Measurements from ENCODE around the gene CRIP1. TPM values are rescaled to one million over a fixed set of nuclear protein-coding genes. Genes with fewer than 3 reads are reported as not detected.

The CRIP1 gene
- total and polyA plus RNA-seq, 2 donors (not counting 1 experiment from before 2014, with no cell fraction given), result 210 to 563 TPM

DNA sequence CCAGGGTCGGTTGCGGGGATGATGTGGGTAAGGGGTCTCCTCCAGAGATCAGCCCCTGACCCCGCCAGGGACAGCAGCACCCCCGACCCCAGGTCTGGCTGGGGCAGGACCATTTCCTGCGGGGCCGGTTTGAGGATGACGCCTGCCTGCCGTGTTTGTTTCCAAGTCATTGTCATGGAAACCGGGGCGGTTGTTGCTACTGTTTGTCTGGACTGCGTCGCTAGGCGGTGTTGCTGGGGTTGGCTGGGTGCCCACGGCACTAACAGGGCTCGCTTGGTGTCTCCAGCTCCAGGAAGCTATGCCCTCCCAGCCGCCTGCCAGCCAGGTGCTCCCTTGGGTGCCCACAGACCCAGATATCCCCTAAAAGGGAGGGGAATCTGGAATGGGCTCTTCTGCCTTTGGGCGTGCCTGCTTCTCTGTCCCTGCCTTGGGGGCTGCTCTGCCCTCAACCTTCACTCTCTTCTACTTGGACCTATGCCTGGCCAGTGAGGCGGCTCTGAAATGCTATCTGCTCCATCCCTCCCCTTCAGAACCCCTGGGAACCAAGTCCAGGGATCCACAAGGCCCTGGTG, 4.7 kb upstream of the CRIP1 start:
- Histone ChIP-seq H3K9me3 (ENCODE audit: control extremely low read depth in 1 of 3, control insufficient read depth in 2 of 3, insufficient read depth in 1 of 3, low read length in 2 of 3) (peaks cover 0 to 16% (median 0%) of the 10 kb centered on the region in 3 donors), H4K20me1 (ENCODE audit: control insufficient read depth, insufficient read depth, low read length, poor library complexity, severe bottlenecking) (no peaks in the 10 kb centered on the region), H3K79me2 (ENCODE audit: control insufficient read depth, insufficient read depth, low read length) (no peaks in the 10 kb centered on the region), H3K36me3 (replicated peaks in 1 of 2; ENCODE audit: control extremely low read depth in 1 of 2, control insufficient read depth in 1 of 2, extremely low read depth in 1 of 2, insufficient read depth in 2 of 2, low read length in 1 of 2) (no peaks in the 10 kb centered on the region), H3K4me2 (replicated peaks; ENCODE audit: low read depth, low read length, poor library complexity, severe bottlenecking) (peak overlapping the region; percentile 100), H3K27me3 (replicated peaks in 1 of 4; ENCODE audit: control extremely low read depth in 1 of 4, control insufficient read depth in 3 of 4, insufficient read depth in 4 of 4, low read length in 3 of 4) (peaks cover 0 to 5% (median under 1%) of the 10 kb centered on the region in 4 experiments), H3K27ac (ENCODE audit: low read length in 2 of 2) (peak overlapping the region; percentile 93 to 99), H2AFZ (ENCODE audit: insufficient read depth, low read depth, low read length, poor library complexity, severe bottlenecking) (no peak overlapping the region), H3K4me1 (ENCODE audit: control insufficient read depth in 2 of 2, insufficient read depth in 2 of 2, low read length in 2 of 2) (peaks cover 59 to 88% of the 10 kb centered on the region in 2 donors), H3K4me3 (ENCODE audit: control extremely low read depth in 1 of 5, extremely low read depth in 1 of 5, insufficient read depth in 1 of 5, low read depth in 2 of 5, low read length in 4 of 5) (peak overlapping the region in 3 of 5 experiments; percentile 49 to 66 (median 54)), H3K9ac (ENCODE audit: low read length) (peak overlapping the region; percentile 89)
- intact Hi-C loops (cut with micrococcal nuclease), result loop anchor here (1.0 to 10.0 kb wide), 2 partner anchors 8 to 417 kb away; partner anchors contain the start of gene GPR132
- DNase-seq (peak; percentile 99), ATAC-seq (ENCODE audit: low read depth) (peak; percentile 51)
- Mint-ChIP-seq H3K4me3 (peak overlapping the region; percentile 88), H3K27me3 (no peaks in the 10 kb centered on the region), H3K9me3 (ENCODE audit: insufficient read depth) (no peaks in the 10 kb centered on the region), H3K27ac (peak overlapping the region; percentile 100), H3K4me1 (peaks cover 67% of the 10 kb centered on the region)
- no peak for TF ChIP-seq EZH2 (IDR thresholded peaks at IDR 0.05; ENCODE audit: borderline replicate concordance, insufficient read depth, low read depth, low read length, poor library complexity, severe bottlenecking)
- TF ChIP-seq, protein P1, sequence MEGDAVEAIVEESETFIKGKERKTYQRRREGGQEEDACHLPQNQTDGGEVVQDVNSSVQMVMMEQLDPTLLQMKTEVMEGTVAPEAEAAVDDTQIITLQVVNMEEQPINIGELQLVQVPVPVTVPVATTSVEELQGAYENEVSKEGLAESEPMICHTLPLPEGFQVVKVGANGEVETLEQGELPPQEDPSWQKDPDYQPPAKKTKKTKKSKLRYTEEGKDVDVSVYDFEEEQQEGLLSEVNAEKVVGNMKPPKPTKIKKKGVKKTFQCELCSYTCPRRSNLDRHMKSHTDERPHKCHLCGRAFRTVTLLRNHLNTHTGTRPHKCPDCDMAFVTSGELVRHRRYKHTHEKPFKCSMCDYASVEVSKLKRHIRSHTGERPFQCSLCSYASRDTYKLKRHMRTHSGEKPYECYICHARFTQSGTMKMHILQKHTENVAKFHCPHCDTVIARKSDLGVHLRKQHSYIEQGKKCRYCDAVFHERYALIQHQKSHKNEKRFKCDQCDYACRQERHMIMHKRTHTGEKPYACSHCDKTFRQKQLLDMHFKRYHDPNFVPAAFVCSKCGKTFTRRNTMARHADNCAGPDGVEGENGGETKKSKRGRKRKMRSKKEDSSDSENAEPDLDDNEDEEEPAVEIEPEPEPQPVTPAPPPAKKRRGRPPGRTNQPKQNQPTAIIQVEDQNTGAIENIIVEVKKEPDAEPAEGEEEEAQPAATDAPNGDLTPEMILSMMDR (IDR thresholded peaks at IDR 0.05), result no peak
- ChIA-PET POLR2A (interaction anchor here (0.5 to 2.7 kb wide), 8 partner anchors 8 to 181 kb away, joined by 3 to 39 read pairs (median 4); partner anchors contain the start of gene BRF1), CTCF (interaction anchor here (1.4 to 7.3 kb wide), 9 partner anchors 9 to 193 kb away, joined by 5 to 121 read pairs (median 8); partner anchors contain the start of genes BRF1 and TEDC1)
- 3% methylated on average over 17 of the region's 18 CpGs for WGBS (ENCODE audit: insufficient coverage)
